ENCODE results near the gene ITLN2.

DNA sequence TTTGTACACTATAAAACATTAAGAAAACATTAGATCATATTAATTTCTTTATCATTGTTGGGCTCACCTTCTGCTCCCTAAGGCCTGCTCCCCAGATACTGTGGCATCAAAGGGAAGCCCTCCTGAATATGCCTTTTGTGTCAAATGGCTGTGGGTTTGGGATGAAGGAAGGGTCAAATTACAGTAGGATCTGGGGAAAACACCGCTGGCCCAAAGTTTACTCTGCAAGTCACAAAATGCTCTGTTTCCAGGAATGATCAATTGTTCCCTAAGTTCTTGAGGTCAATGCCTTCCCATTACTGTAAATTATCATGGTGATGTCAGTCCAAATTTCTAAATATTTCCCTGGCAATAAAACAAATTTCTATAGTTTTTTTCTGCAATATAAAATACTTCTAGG, 6.8 kb upstream of the ITLN2 start:
- TF ChIP-seq, protein P1, sequence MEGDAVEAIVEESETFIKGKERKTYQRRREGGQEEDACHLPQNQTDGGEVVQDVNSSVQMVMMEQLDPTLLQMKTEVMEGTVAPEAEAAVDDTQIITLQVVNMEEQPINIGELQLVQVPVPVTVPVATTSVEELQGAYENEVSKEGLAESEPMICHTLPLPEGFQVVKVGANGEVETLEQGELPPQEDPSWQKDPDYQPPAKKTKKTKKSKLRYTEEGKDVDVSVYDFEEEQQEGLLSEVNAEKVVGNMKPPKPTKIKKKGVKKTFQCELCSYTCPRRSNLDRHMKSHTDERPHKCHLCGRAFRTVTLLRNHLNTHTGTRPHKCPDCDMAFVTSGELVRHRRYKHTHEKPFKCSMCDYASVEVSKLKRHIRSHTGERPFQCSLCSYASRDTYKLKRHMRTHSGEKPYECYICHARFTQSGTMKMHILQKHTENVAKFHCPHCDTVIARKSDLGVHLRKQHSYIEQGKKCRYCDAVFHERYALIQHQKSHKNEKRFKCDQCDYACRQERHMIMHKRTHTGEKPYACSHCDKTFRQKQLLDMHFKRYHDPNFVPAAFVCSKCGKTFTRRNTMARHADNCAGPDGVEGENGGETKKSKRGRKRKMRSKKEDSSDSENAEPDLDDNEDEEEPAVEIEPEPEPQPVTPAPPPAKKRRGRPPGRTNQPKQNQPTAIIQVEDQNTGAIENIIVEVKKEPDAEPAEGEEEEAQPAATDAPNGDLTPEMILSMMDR (conservative IDR thresholded peaks at IDR 0.05; ENCODE audit: low read length) = no peak
- no peak for TF ChIP-seq EZH2phosphoT487 (IDR thresholded peaks at IDR 0.05; ENCODE audit: borderline replicate concordance)

All from Loucy (cell line).